ENCODE measurements around the gene HYLS1. TPM values are rescaled to one million over a fixed set of nuclear protein-coding genes. Genes with fewer than 3 reads are reported as not detected.

Gene HYLS1
- total and polyA plus RNA-seq, 12 donors, result 1.8 to 8.4 (median 4.0) TPM

- peak in 1 of 7 donors; percentile 44 for DNase-seq
- TF ChIP-seq POLR2A (IDR thresholded peaks at IDR 0.05) (no peak), CTCF (IDR thresholded peaks at IDR 0.05) (no peak)
- intact Hi-C loops (cut with DNase I), result no loop called here
- Histone ChIP-seq H3K36me3 (replicated peaks in 1 of 2) (no peaks in the 10 kb centered on the region), H3K4me1 (replicated peaks in 1 of 2) (no peaks in the 10 kb centered on the region), H3K27ac (no peak overlapping the region), H3K9me3 (replicated peaks in 1 of 3) (no peaks in the 10 kb centered on the region), H3K4me3 (no peak overlapping the region), H3K27me3 (no peaks in the 10 kb centered on the region)
- 75 to 83% (median 80%) methylated on average over 12 to 13 of the region's 13 CpGs for WGBS, 4 donors
These were observed 30.8 kb downstream of the HYLS1 start for GRCh38 chr11:125918140-125918840.

- no peak overlapping the region for H3K27ac ChIP-seq
- H3K4me1 ChIP-seq (replicated peaks in 1 of 2), result peaks cover 0 to 3% of the 10 kb centered on the region in 2 donors
- WGBS, 4 donors, result 75 to 88% (median 77%) methylated on average over 9 of the region's 9 CpGs
- peak in 1 of 7 donors; percentile 23 for DNase-seq
- TF ChIP-seq CTCF (IDR thresholded peaks at IDR 0.05), result no peak
- no peak for TF ChIP-seq POLR2A (IDR thresholded peaks at IDR 0.05)
- H3K9me3 ChIP-seq (replicated peaks in 1 of 3), result no peaks in the 10 kb centered on the region
- no peaks in the 10 kb centered on the region for H3K36me3 ChIP-seq (replicated peaks in 1 of 2)
- no peak overlapping the region for H3K4me3 ChIP-seq
- no peaks in the 10 kb centered on the region for H3K27me3 ChIP-seq
- intact Hi-C loops (cut with DNase I), result loop anchor here (5.0 kb wide), 2 partner anchors 136 to 271 kb away; no protein-coding TSS in a partner anchor
These were observed 33.6 kb downstream of the HYLS1 start for GRCh38 chr11:125921042-125921441.

DNA sequence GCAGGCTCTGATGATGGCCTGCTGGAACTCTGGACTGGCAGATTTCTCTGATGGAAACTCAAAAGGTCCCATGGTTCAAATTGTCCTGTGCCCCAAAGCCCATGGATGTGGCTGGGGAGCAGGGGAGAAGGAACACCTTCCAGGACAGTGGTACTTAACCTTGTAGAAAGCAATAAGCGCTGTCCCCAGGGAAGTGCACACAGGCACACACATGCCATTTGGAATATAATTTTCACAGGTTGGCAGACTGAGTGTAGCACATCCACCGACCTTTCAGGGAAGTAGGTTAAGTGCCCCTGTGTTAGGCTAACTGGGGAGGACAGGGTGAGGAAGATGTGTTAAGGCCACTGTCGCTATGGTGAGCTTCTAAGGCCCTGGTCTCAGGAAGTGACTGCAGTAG lies 34.7 kb downstream of the HYLS1 start:
- Histone ChIP-seq H3K9me3 (replicated peaks in 1 of 3) (no peaks in the 10 kb centered on the region), H3K4me1 (replicated peaks in 1 of 2) (peaks cover 0 to 3% of the 10 kb centered on the region in 2 donors), H3K4me3 (no peak overlapping the region), H3K36me3 (replicated peaks in 1 of 2) (no peaks in the 10 kb centered on the region), H3K27ac (no peak overlapping the region), H3K27me3 (no peaks in the 10 kb centered on the region)
- WGBS, 4 donors, result 67 to 100% (median 75%) methylated on average over 1 to 3 of the region's 3 CpGs
- intact Hi-C loops (cut with DNase I), result loop anchor here (5.0 kb wide), 2 partner anchors 135 to 270 kb away; no protein-coding TSS in a partner anchor
- DNase-seq, result peak in 1 of 7 donors; percentile 41
- no peak for TF ChIP-seq CTCF (IDR thresholded peaks at IDR 0.05)
- TF ChIP-seq POLR2A (IDR thresholded peaks at IDR 0.05), result no peak

DNA sequence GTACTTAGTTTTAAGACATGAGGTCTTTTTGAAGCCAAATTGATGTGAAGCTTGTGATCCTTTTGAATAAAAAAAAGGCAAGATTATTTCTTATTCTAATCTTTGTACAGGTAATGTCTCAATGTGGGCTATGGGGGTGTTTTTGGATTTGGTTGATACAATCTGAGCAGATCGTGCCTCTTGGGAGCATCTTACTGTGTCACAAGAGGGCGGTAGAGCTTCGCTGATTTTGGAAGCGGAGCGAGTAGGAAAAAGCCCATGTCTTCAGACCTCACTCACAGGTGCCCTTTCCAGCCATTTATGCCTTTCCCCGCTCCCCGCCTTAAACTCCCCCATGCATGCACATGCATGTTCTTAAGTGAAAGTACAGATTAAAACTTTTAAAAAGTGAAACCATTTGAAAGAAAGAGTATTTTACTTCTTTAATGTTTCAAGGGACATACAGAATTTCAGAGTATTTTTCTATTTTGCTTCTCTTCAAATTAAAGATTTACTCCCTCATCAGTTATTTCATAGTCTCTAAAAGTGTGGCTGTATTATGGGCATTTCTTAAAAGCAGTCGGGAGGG lies 35.6 kb downstream of the HYLS1 start:
- TF ChIP-seq POLR2A (IDR thresholded peaks at IDR 0.05) (no peak), CTCF (IDR thresholded peaks at IDR 0.05) (peak; percentile 50 to 82 (median 70))
- H3K4me1 ChIP-seq (replicated peaks in 1 of 2), result peaks cover 0 to 3% of the 10 kb centered on the region in 2 donors
- no peak overlapping the region for H3K4me3 ChIP-seq
- no peak overlapping the region for H3K27ac ChIP-seq
- WGBS, 4 donors, result 5 to 7% (median 5%) methylated on average over 8 of the region's 8 CpGs
- no peaks in the 10 kb centered on the region for H3K27me3 ChIP-seq
- DNase-seq, result peak; percentile 57 to 82 (median 63)
- H3K36me3 ChIP-seq (replicated peaks in 1 of 2), result no peaks in the 10 kb centered on the region
- intact Hi-C loops (cut with DNase I), result loop anchor here (5.0 kb wide), 2 partner anchors 134 to 269 kb away; no protein-coding TSS in a partner anchor
- no peaks in the 10 kb centered on the region for H3K9me3 ChIP-seq (replicated peaks in 1 of 3)

Measured in adrenal gland (tissue), 12 donors.